Measurements from ENCODE around the gene GFRA4. TPM values are rescaled to one million over a fixed set of nuclear protein-coding genes. Genes with fewer than 3 reads are reported as not detected.
A peak's percentile ranks its signal among the peaks of the same experiment; 100 is the strongest.

GFRA4 gene
- total and polyA plus RNA-seq, 2 experiments from 2014 or later, result not detected

GRCh38 chr20:3651204-3651962, 11.8 kb downstream of the GFRA4 start:
- Histone ChIP-seq H3K79me2 (ENCODE audit: insufficient read depth) (no peaks in the 10 kb centered on the region), H4K20me1 (ENCODE audit: insufficient read depth) (no peaks in the 10 kb centered on the region), H3K4me1 (ENCODE audit: insufficient read depth) (no peaks in the 10 kb centered on the region), H3K9me2 (ENCODE audit: insufficient read depth) (no peaks in the 10 kb centered on the region), H3K27ac (no peak overlapping the region), H3K9ac (no peak overlapping the region), H3K9me3 (ENCODE audit: low read depth) (no peaks in the 10 kb centered on the region), H3F3A (ENCODE audit: insufficient read depth) (no peaks in the 10 kb centered on the region), H3K4me2 (ENCODE audit: unreplicated experiment) (no peak overlapping the region), H3K36me3 (ENCODE audit: low read depth) (no peaks in the 10 kb centered on the region), H2AFZ (no peak overlapping the region), H3K27me3 (replicated peaks; ENCODE audit: insufficient read depth) (no peaks in the 10 kb centered on the region), H3K4me3 (no peak overlapping the region)
- TF ChIP-seq EZH2 (IDR thresholded peaks at IDR 0.05; ENCODE audit: insufficient read depth, poor library complexity, severe bottlenecking) (no peak), EZH2phosphoT487 (IDR thresholded peaks at IDR 0.05; ENCODE audit: insufficient read depth, low read depth) (no peak)
- WGBS, 2 experiments (ENCODE audit: low coverage in 1 of 2, low lambda C conversion rate in 2 of 2, missing lambda C conversion rate in 2 of 2), result 69 to 72% methylated on average over 9 of the region's 9 CpGs
- DNase-seq, result no peak
- in situ Hi-C loops (cut with MboI), result no loop called here

- no peak for DNase-seq
- Histone ChIP-seq H3K4me3 (no peak overlapping the region), H4K20me1 (ENCODE audit: insufficient read depth) (no peaks in the 10 kb centered on the region), H3K27ac (no peak overlapping the region), H3K9me2 (ENCODE audit: insufficient read depth) (no peaks in the 10 kb centered on the region), H3F3A (ENCODE audit: insufficient read depth) (no peaks in the 10 kb centered on the region), H3K79me2 (ENCODE audit: insufficient read depth) (no peaks in the 10 kb centered on the region), H3K9me3 (ENCODE audit: low read depth) (no peaks in the 10 kb centered on the region), H2AFZ (no peak overlapping the region), H3K9ac (no peak overlapping the region), H3K27me3 (replicated peaks; ENCODE audit: insufficient read depth) (no peaks in the 10 kb centered on the region), H3K4me2 (ENCODE audit: unreplicated experiment) (no peak overlapping the region), H3K4me1 (ENCODE audit: insufficient read depth) (no peaks in the 10 kb centered on the region), H3K36me3 (ENCODE audit: low read depth) (no peaks in the 10 kb centered on the region)
- WGBS, 2 experiments (ENCODE audit: low coverage in 1 of 2, low lambda C conversion rate in 2 of 2, missing lambda C conversion rate in 2 of 2), result 96 to 98% methylated on average over 9 of the region's 9 CpGs
- in situ Hi-C loops (cut with MboI), result no loop called here
- no peak for TF ChIP-seq EZH2 (IDR thresholded peaks at IDR 0.05; ENCODE audit: insufficient read depth, poor library complexity, severe bottlenecking)
- no peak for TF ChIP-seq EZH2phosphoT487 (IDR thresholded peaks at IDR 0.05; ENCODE audit: insufficient read depth, low read depth)
Measured at GRCh38 chr20:3648951-3649350, 14.2 kb downstream of the GFRA4 start.

- TF ChIP-seq EZH2phosphoT487 (IDR thresholded peaks at IDR 0.05; ENCODE audit: insufficient read depth, low read depth) (no peak), EZH2 (IDR thresholded peaks at IDR 0.05; ENCODE audit: insufficient read depth, poor library complexity, severe bottlenecking) (no peak)
- DNase-seq, result no peak
- H3K79me2 ChIP-seq (ENCODE audit: insufficient read depth), result no peaks in the 10 kb centered on the region
- no peak overlapping the region for H2AFZ ChIP-seq
- no peaks in the 10 kb centered on the region for H3F3A ChIP-seq (ENCODE audit: insufficient read depth)
- H3K4me3 ChIP-seq, result no peak overlapping the region
- no peak overlapping the region for H3K9ac ChIP-seq
- no peaks in the 10 kb centered on the region for H3K9me3 ChIP-seq (ENCODE audit: low read depth)
- no peaks in the 10 kb centered on the region for H4K20me1 ChIP-seq (ENCODE audit: insufficient read depth)
- no peak overlapping the region for H3K27ac ChIP-seq
- no peaks in the 10 kb centered on the region for H3K4me1 ChIP-seq (ENCODE audit: insufficient read depth)
- H3K9me2 ChIP-seq (ENCODE audit: insufficient read depth), result no peaks in the 10 kb centered on the region
- H3K4me2 ChIP-seq (ENCODE audit: unreplicated experiment), result no peak overlapping the region
- in situ Hi-C loops (cut with MboI), result no loop called here
- no peaks in the 10 kb centered on the region for H3K36me3 ChIP-seq (ENCODE audit: low read depth)
- no peaks in the 10 kb centered on the region for H3K27me3 ChIP-seq (replicated peaks; ENCODE audit: insufficient read depth)
Measured at GRCh38 chr20:3647473-3647872, 15.7 kb downstream of the GFRA4 start.

DNA sequence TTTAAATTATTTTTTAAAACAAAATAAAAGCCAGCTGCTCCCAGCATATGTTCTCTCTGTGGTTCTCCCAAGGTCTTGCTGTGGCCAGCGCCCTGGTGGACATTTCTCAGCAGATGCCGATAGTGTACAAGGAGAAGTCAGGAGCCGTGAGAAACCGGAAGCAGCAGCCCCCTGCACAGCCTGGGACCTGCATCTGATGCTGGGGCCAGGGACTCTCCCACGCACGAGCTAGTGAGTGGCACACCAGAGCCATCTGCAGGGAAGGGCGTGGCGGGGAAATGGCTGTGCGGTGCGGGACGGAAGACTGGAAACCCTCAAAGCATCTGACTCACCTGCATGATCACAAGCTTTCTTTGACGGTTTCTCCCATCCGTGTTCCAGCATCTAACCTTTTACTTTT, 16.5 kb downstream of the GFRA4 start:
- Histone ChIP-seq H2AFZ (no peak overlapping the region), H4K20me1 (ENCODE audit: insufficient read depth) (no peaks in the 10 kb centered on the region), H3K9ac (no peak overlapping the region), H3K36me3 (ENCODE audit: low read depth) (no peaks in the 10 kb centered on the region), H3K4me3 (no peak overlapping the region), H3K79me2 (ENCODE audit: insufficient read depth) (no peaks in the 10 kb centered on the region), H3F3A (ENCODE audit: insufficient read depth) (no peaks in the 10 kb centered on the region), H3K27me3 (replicated peaks; ENCODE audit: insufficient read depth) (no peaks in the 10 kb centered on the region), H3K4me1 (ENCODE audit: insufficient read depth) (no peaks in the 10 kb centered on the region), H3K9me2 (ENCODE audit: insufficient read depth) (no peaks in the 10 kb centered on the region), H3K4me2 (ENCODE audit: unreplicated experiment) (no peak overlapping the region), H3K9me3 (ENCODE audit: low read depth) (no peaks in the 10 kb centered on the region), H3K27ac (no peak overlapping the region)
- 95 to 97% methylated on average over 13 of the region's 13 CpGs for WGBS, 2 experiments (ENCODE audit: low coverage in 1 of 2, low lambda C conversion rate in 2 of 2, missing lambda C conversion rate in 2 of 2)
- in situ Hi-C loops (cut with MboI), result no loop called here
- DNase-seq, result no peak
- TF ChIP-seq EZH2phosphoT487 (IDR thresholded peaks at IDR 0.05; ENCODE audit: insufficient read depth, low read depth) (no peak), EZH2 (IDR thresholded peaks at IDR 0.05; ENCODE audit: insufficient read depth, poor library complexity, severe bottlenecking) (no peak)

GRCh38 chr20:3646067-3646440, 17.1 kb downstream of the GFRA4 start:
- Histone ChIP-seq H4K20me1 (ENCODE audit: insufficient read depth) (no peaks in the 10 kb centered on the region), H3F3A (ENCODE audit: insufficient read depth) (no peaks in the 10 kb centered on the region), H3K9ac (no peak overlapping the region), H3K79me2 (ENCODE audit: insufficient read depth) (no peaks in the 10 kb centered on the region), H3K9me2 (ENCODE audit: insufficient read depth) (no peaks in the 10 kb centered on the region), H3K4me3 (no peak overlapping the region), H2AFZ (no peak overlapping the region), H3K4me2 (ENCODE audit: unreplicated experiment) (no peak overlapping the region), H3K9me3 (ENCODE audit: low read depth) (no peaks in the 10 kb centered on the region), H3K36me3 (ENCODE audit: low read depth) (no peaks in the 10 kb centered on the region), H3K27ac (no peak overlapping the region), H3K27me3 (replicated peaks; ENCODE audit: insufficient read depth) (no peaks in the 10 kb centered on the region), H3K4me1 (ENCODE audit: insufficient read depth) (no peaks in the 10 kb centered on the region)
- in situ Hi-C loops (cut with MboI), result no loop called here
- DNase-seq, result peak; percentile 39
- TF ChIP-seq EZH2 (IDR thresholded peaks at IDR 0.05; ENCODE audit: insufficient read depth, poor library complexity, severe bottlenecking) (no peak), EZH2phosphoT487 (IDR thresholded peaks at IDR 0.05; ENCODE audit: insufficient read depth, low read depth) (no peak)
- WGBS, 2 experiments (ENCODE audit: low coverage in 1 of 2, low lambda C conversion rate in 2 of 2, missing lambda C conversion rate in 2 of 2), result 33 to 37% methylated on average over 5 of the region's 5 CpGs
